HG03442 (cell line): ENCODE data around the gene GPC1.

Experiments used
- ATAC-seq: cut with Tn5 transposase; IDR thresholded peaks from one replicate; pipeline ENCODE4 v1.9.1; 2021; ENCODE audit warnings: mild to moderate bottlenecking, moderate library complexity; ENCODE audit not compliant: unreplicated experiment

The GPC1 gene

GRCh38 chr2:240428245-240428644 is 7.2 kb upstream of the GPC1 start:
- ATAC-seq, result no peak

- no peak for ATAC-seq
Observed at GRCh38 chr2:240429341-240429871, 6.1 kb upstream of the GPC1 start.

- no peak for ATAC-seq
Observed at GRCh38 chr2:240429872-240430491, 5.5 kb upstream of the GPC1 start.

- ATAC-seq, result no peak
Observed at GRCh38 chr2:240430595-240430994, 4.9 kb upstream of the GPC1 start.

GRCh38 chr2:240431271-240431660 is 4.2 kb upstream of the GPC1 start:
- ATAC-seq, result no peak

- ATAC-seq, result no peak
Observed at GRCh38 chr2:240431661-240432424, 3.6 kb upstream of the GPC1 start.

GRCh38 chr2:240432430-240432819 is 3.0 kb upstream of the GPC1 start:
- no peak for ATAC-seq

- no peak for ATAC-seq
Observed at GRCh38 chr2:240432820-240433801, 2.4 kb upstream of the GPC1 start.

- no peak for ATAC-seq
Observed at GRCh38 chr2:240433973-240434727, 1.3 kb upstream of the GPC1 start.

- ATAC-seq, result peak; percentile 38
Observed at GRCh38 chr2:240434728-240435456, 571 bp upstream of the GPC1 start.

- ATAC-seq, result peak; percentile 3
Observed at GRCh38 chr2:240435948-240436682, 652 bp downstream of the GPC1 start.

DNA sequence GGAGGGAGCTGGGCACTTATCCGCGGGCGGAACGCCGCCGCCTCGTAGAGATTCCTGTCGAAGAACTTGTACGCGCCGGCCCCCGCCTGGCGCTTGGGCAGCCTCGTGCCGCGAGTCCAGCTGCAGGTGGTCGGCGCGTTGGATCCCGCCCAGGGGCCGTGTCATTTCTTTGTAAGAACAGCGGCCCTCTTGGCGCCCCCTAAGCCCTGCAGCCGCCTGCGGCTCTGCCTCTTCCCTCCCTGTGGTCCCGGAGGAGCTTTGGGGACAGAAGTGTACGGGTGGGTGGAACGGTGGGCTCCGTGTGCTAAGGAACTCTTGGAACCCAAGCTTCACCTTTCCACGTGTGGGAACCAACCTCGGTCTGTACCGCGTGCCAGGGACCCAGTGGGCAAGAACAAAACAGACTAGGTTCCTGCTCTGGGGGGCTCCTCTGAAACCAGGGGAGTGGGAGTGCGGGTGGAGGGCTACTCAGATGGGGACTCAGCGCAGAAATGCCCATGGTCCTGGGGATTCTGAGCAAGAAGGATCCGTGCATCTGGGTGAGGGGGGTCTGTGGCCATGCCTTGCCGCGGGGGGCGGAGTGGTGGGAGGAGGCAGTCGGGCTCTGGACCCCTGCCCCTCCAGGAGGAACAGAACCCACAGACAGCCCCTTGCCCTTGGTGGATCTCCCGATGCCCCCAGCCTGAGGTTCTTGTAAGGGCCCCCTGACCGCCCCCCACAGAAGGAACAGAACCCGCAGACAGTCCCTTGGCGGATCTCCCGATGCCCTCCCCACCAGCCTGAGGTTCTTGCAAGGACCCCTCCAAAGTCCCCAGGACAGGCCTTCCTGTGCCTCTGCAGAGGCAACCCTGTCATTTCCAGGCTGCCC is 1.5 kb downstream of the GPC1 start:
- ATAC-seq, result no peak

DNA sequence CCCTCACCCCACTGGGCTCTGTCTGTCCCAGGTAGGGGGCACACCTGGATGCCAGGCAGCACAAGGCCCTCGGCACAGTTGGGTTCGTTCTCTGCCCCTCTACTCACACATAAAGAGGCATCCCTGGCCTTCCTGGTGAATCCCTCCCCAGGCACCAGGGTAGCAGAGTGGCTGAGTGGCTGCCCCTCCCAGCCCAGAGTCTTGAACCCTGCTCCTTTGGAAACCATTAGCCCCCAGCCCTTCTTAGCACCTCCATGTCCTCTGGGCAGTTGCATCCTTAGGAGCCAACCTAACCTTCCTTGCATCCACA is 2.0 kb downstream of the GPC1 start:
- ATAC-seq, result no peak

DNA sequence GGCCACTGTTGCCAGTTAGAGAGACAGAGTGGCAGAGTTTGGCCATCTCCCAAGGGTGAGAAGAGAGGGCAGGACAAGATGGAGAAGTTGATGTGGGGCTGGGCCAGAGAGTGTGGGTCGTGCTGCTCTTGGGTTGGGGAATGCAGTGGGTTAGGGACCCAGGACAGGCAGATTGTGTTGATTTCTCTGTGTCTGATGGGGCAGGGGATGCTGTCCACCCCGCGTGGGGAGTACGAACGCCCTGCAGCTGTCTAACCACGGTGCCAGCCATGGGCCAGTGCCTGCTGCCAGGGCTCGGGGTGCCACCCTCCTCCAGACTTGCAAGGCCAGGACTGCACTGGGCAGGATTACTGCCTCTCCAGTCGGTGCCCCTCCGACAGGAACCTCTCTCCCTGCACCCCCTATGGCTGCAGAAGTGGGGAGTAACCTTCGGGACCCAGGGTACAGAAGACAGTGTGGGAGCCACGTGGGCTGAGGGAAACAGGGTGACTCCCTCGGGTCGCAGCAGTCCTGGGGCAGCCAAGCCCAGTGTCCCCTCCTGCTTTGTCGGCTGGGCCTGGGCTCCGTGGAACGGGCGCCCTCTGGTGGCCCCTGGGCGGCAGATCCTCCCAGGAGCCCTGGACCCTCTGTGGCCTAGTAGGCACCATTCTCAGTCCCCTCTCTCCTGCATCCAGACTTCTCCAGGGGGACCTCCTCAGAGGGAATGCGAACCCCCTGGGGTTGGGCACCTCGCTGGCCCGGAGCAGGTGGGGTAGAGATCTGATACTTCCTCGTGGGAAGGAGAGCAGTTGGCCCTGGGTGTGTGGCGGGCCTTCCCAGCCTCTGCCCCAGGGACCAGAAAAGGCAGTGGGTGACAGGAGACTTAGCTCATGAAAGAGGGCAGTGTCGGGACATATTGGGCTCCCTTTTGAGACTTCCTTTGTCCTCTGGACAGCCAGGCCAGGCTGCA is 2.7 kb downstream of the GPC1 start:
- no peak for ATAC-seq

GRCh38 chr2:240438810-240439697 is 3.6 kb downstream of the GPC1 start:
- ATAC-seq, result no peak

DNA sequence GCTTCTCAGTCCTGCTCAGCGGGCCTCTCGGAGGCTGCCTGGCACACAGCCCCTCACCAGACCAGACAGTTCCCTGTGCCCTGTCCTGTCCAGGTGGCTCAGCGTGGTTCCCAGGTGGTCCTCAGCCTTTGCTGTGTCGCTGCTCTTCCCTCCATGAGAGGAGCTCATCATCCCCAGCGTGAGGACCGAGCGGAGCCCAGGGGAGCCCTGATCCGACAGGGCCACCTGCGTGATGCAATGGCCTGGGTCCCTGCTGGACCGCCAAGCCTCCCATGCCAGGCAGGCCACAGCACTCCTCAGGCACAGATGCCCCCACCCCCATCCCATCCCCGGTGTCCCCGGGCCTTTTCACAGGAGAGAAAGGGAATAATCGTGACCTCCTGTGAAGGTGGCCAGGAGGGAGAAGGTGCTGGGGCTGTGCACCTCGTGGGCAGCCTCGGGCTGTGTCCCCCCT is 4.3 kb downstream of the GPC1 start:
- ATAC-seq, result no peak
